H7 (cell line): ENCODE measurements around the gene FOXC1. TPM values are rescaled to one million over a fixed set of nuclear protein-coding genes. Genes with fewer than 3 reads are reported as not detected.

ENCODE experiments used
- DNase-seq: peaks from one replicate; pipeline ENCODE4 v3.0.0; 2012
- H3K27me3 ChIP-seq: 2 replicates; pipeline ENCODE4 v1.6.0; 2011; ENCODE audit warnings: mild to moderate bottlenecking, low read length; ENCODE audit not compliant: control insufficient read depth, insufficient read depth
- H3K36me3 ChIP-seq: replicated peaks from 2 replicates; pipeline ENCODE4 v1.5.1; 2011; ENCODE audit warnings: low read length; ENCODE audit not compliant: control insufficient read depth, insufficient read depth
- H3K4me3 ChIP-seq: 2 replicates; pipeline ENCODE4 v1.5.1; 2011; ENCODE audit warnings: low read depth, mild to moderate bottlenecking, control low read depth, low read length, moderate library complexity; ENCODE audit not compliant: insufficient read depth
- total RNA-seq: library from RNA; depleted of rRNA; stranded (reverse); fragments of >200 nt; shearing (Covaris generic); gene quantifications from 2 replicates; pipeline ENCODE4 v1.2.3, GENCODE V29; 2014; rRNA removed

Gene FOXC1
- total RNA-seq, result 3.7 and 6.8 TPM in 2 replicates

DNA sequence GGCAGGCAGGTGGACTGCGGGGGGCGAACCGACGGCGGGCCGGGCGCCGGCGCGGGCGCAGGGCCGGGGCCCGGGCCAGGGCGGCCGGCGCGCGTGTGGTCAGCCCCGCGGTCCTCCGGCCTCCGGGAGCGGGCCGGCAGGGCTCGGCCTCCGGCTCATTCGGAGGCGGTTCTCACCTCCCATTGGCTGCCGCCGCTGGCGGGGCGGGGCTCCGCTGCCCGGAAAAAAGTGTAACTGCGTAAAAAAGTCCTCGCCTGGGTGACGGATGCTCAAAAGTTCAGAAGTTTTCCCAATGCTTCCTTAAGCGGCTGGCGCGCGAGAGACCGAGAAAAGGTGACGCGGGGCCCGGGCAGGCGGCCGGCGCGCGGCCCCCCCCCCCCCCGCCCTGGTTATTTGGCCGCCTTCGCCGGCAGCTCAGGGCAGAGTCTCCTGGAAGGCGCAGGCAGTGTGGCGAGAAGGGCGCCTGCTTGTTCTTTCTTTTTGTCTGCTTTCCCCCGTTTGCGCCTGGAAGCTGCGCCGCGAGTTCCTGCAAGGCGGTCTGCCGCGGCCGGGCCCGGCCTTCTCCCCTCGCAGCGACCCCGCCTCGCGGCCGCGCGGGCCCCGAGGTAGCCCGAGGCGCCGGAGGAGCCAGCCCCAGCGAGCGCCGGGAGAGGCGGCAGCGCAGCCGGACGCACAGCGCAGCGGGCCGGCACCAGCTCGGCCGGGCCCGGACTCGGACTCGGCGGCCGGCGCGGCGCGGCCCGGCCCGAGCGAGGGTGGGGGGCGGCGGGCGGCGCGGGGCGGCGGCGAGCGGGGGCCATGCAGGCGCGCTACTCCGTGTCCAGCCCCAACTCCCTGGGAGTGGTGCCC lies at the start of gene FOXC1:
Gene FOXC1, plus strand, starts transcription at position 268 of the 849 bp plus-strand sequence. Its CDS starts 531 bp downstream, at position 799.
- H3K36me3 ChIP-seq, result no peaks in the 10 kb centered on the region
- H3K27me3 ChIP-seq, result peaks cover 89% of the 10 kb centered on the region
- peak; percentile 97 for DNase-seq

DNA sequence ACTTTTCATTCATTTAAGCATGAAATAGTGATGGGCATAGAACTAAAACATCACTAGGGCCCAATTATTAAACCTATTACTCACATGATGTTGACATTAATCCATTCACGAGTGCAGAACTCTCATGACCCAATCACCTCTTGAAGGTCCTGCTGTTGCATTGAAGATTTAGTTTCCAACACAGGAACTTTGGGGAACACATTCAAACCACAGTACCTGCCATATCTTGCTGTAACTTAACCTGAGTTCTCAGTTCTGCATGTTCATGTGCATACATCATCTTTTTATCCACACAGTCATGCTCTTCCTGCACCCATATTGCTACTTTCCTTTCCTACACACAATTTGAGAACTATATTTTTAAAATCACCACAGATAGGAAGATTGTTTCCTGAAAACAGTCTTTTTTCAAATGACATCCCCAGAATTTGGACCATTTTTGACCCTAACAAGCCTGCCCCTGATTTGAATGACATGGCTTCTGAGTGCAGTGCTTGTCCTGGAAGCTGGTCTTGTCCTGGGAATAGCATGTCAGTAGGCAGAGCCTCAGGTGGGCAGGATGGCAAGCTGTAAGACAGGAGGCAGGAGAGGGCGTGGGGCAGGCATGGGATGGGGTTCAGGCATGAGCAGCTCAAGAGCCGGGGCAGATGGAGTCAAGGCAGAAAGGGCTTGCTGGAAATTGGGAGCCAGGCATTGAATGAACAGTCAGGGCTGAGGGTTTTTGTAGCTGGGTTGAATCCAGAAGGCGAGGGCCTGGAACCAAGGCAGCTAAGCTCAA lies 49.2 kb upstream of the FOXC1 start:
- no peak for DNase-seq
- H3K4me3 ChIP-seq, result no peak overlapping the region

More for the DNA sequence above, at the start of gene FOXC1:
- peak within 1 kb of the TSS; percentile 54 for H3K4me3 ChIP-seq

DNA sequence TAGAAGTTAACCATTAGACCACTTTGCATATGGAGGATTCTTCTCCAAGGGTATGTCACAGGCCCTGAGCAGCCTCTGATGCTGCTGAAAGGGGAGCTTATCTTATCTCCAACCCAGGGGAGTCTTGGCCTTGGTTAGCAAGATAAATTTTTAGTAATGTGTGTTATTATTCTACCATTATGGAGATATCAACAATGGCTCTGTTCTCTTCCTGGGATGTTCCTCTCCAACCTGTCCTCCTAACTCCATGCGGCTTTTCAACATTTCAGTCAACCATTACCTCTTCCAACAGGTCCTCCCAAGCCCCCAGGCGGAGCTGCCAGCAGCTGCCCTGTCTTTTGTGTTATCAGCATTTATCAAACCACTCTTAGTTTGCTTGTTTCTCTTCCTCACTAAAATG lies 48.4 kb upstream of the FOXC1 start:
- Histone ChIP-seq H3K27me3 (no peaks in the 10 kb centered on the region), H3K4me3 (no peak overlapping the region), H3K36me3 (no peaks in the 10 kb centered on the region)
- no peak for DNase-seq

More for the DNA sequence above, 49.2 kb upstream of the FOXC1 start:
- no peaks in the 10 kb centered on the region for H3K27me3 ChIP-seq
- no peaks in the 10 kb centered on the region for H3K36me3 ChIP-seq

DNA sequence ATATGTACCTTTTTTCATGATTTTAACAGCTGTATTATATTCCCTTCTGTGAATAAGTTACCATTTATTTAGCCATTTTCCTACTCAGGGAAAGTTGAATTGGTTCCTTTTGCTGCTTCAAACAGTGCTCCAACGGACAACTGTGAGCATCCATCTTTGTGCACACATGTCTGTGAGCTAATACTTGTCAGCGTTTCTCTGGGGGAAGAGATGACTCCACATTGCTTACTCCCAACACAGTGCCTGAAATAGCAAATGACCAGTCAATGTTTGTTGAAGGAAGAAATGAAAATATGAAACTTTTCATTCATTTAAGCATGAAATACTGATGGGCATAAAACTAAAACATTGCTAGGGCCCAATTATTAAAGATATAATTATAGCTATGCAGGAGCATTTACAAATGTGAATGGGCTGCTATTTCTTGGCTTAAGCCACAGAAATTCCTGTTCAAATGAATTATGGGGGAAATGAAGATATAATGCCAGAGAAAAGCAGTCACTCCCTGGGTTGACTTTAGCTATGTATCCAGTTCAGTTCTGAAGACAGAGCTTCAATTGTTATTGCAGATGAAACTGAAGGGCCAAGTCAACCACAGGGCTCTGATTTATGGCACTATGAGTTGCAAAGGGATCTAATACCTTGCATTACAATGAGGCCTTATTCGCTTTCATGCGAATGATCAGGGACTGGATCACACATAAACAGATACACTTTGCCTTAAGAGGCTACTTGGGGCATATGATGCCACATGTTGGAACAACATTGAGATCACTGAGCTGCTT lies 47.4 kb upstream of the FOXC1 start:
- no peaks in the 10 kb centered on the region for H3K27me3 ChIP-seq
- DNase-seq, result no peak
- H3K4me3 ChIP-seq, result no peak overlapping the region
- H3K36me3 ChIP-seq, result no peaks in the 10 kb centered on the region

DNA sequence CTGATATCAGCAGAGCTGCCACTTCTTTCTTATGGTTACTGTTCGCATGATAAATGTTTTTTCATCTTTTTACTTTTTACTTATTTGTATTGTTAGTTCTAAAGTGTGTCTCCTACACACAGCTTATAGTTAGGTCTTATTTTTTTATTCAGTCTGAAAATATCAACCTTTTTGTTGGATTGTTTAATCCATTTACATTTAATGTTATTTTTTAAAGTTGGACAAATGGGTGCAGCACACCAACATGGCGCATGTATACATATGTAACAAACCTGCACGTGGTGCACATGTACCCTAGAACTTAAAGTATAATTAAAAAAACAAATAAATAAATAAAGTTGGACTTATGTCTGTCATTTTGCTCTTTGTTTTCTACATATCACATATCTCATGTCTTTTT lies 40.3 kb upstream of the FOXC1 start:
- H3K4me3 ChIP-seq, result no peak overlapping the region
- no peak for DNase-seq
- H3K36me3 ChIP-seq, result no peaks in the 10 kb centered on the region
- no peaks in the 10 kb centered on the region for H3K27me3 ChIP-seq

DNA sequence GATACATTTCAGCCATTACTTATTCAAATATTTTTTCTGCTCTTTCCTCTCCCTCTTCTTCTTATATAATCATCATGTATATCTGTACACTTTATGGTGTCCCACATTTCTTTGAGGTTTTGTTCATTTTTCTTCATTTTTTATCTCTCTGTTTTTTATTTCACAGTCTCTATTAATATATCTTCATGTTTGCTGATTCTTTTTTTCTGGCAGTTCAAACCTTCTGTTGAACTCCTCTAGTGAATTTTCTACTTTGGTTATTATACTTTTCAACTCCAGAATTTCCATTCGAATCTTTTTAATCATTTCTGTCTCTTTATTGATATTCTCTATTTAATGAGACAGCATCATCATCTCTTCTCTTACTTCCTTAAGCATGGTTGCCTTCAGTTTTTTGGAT lies 38.9 kb upstream of the FOXC1 start:
- no peaks in the 10 kb centered on the region for H3K36me3 ChIP-seq
- no peak overlapping the region for H3K4me3 ChIP-seq
- no peaks in the 10 kb centered on the region for H3K27me3 ChIP-seq
- no peak for DNase-seq

DNA sequence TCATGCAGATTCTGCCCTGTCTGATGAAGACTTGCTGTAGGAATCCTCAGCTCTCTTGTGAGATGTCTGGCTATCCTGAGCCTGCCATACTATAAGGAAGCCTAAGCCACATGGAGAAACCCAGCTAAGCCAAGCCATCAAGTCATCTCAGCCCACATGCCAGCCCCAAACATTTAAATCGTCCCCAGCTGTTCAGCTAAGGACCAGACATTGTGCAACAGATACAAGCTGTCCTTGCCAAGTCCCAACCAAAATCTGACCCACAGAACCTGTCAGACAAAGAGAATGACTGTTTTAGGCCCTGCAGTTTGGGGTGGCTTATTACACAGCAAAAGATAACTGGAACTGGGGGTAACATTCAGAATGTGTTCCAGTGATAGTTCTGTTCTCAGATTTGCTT lies 36.8 kb upstream of the FOXC1 start:
- H3K4me3 ChIP-seq, result no peak overlapping the region
- no peaks in the 10 kb centered on the region for H3K27me3 ChIP-seq
- H3K36me3 ChIP-seq, result no peaks in the 10 kb centered on the region
- DNase-seq, result no peak

DNA sequence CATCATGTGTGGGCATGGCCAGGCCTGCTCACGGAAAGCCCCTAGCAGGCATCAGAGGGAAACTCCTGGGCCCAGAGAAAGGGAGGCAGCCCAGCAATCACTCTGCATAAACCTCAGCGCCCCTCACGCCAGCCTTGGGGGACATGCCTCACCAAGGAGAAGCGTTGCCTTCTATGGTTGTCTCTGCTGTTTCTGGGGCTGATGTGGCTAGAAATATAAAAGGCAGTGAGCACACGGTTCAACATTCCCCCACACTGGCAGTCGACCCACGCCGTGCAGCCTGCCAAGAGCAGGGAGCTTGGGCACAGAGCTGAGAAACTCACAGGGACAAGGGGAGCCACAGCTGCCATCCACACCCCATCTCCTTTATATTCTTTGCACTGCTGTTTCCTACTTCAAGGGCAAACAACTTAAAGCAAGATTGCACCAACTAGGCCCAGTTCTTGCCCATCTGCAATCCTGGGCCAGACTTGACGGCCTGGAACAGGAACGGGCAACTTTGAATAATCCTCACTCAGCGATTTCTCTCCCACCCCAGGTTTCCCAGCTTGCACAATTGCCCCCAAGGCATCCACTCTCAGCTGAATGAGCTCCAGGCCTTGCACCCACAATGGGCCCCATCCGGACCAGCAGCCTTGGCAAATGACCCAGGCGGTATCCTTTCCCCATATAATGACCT lies 35.5 kb upstream of the FOXC1 start:
- no peak overlapping the region for H3K4me3 ChIP-seq
- no peaks in the 10 kb centered on the region for H3K27me3 ChIP-seq
- no peak for DNase-seq
- no peaks in the 10 kb centered on the region for H3K36me3 ChIP-seq

DNA sequence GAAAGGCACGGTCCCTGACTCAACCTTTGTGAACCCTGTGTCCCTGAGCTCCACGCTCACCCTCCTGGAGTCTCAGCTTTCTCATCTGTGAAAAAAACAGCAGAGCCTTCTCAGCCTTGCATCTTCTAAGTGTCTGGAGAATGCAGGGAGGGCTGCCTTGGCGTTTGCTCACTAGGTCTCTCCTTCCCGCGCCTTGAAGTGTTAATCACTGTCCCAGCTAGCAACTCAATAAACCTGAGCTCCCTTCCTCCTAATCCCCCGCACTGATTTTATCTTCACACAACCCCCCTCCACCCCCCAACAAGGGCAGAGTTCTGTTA lies 34.9 kb upstream of the FOXC1 start:
- peak; percentile 72 for DNase-seq
- Histone ChIP-seq H3K27me3 (no peaks in the 10 kb centered on the region), H3K36me3 (no peaks in the 10 kb centered on the region), H3K4me3 (no peak overlapping the region)

DNA sequence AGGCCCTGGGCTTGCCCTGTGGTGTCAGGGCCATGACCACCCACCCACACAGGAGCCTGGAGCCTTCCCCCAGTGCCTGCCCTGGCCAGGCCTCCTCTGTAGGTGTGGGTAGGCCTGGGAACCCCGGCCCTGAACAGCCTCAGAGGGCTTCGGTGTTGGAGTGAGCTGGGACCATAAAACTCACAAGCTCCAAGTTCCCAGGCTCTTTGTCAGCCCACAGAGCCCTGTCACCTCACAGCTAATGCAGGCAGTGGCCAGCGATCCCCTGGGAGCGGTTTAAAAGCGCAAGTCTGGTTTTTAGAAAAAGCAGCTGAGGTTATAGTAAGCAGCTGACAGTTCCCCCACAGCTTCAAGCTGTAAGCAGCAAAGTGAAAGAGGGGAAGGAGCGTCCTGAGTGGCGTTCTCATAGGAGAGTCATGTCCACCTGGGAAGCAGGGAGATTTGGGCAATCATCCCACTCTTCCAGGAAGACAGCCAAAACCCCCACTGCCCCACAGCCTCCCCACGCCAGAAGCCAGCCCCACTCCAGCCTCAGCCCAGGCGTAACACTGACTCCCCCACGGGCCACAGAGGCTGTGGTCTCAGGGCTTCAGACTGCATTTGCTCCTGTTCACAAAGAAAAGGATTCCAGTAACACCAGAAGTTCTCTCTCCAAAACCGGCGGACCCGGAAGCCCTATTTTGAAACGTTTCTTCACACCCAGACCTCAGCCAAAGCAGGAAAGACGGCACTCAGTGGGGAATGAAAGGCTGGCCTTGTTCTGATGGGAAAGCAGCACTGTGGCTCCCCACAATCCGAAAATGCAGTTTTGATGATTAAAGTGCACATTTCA lies 34.3 kb upstream of the FOXC1 start:
- Histone ChIP-seq H3K4me3 (no peak overlapping the region), H3K36me3 (no peaks in the 10 kb centered on the region), H3K27me3 (no peaks in the 10 kb centered on the region)
- no peak for DNase-seq

DNA sequence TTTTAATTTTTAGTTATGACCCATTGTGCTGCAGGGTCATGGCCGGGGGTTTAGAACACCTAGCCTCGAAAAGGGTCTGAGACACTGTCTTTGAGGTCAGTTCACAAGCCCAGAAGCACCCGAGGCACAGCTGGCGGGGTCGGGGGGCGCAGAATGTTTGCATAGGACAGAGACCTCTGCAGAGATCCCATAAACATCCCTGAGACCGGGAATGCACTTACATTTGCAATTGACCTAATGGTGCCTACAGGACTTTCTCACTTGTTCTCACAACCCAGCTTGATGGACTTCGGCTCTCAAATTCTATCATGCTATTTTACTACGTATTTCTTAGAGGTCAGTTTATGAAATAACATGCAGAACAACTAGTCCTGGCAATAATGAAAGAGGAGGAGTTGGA lies 33.5 kb upstream of the FOXC1 start:
- no peaks in the 10 kb centered on the region for H3K27me3 ChIP-seq
- DNase-seq, result no peak

DNA sequence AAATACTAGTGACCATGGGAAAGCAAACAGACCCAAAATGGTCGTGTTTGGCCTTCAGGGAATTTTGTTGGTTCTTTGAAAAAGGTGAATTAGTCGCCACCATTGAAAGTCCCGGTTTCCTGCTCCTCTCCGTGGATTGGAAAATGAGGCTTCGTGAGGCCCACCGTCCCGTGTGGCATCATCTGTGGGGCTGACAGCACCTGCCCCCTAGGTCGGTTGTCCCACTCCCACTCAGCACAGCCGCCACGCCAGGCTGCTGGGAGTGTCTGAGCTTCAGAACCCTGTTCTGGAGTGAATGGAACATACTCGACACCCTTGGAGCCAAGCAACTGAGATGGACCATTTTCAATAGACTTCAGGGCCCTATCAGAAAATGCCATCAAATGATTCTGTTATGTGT lies 33.0 kb upstream of the FOXC1 start:
- H3K36me3 ChIP-seq, result no peaks in the 10 kb centered on the region
- no peak for DNase-seq
- no peaks in the 10 kb centered on the region for H3K27me3 ChIP-seq
- H3K4me3 ChIP-seq, result no peak overlapping the region

More for the DNA sequence above, 33.5 kb upstream of the FOXC1 start:
- Histone ChIP-seq H3K36me3 (no peaks in the 10 kb centered on the region), H3K4me3 (no peak overlapping the region)

DNA sequence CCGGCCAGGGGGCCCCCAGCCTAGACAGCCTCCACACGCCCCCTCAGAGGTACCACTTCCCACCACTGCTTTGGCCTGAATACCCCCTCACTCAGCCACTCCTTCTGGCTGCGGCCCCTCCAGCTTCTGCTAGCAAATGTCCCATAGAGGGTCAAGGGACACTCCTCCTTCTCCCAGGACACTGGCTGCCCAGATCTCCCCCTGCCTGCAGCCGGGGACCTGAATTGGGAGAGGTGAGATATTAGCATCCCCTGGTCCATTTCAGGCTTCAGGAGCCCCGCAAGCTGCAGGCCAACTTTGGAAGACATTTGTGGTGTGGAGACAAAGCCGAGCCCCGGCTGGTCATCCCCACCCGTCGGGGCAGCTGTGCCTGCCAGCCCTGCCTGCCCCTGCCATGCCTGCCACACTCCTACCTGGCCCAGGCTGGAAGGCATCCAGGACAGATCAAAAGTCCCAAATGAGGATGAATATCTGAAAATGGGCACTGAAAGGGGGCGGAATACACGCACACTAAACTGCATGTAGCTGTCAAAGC lies 32.5 kb upstream of the FOXC1 start:
- Histone ChIP-seq H3K4me3 (no peak overlapping the region), H3K27me3 (no peaks in the 10 kb centered on the region), H3K36me3 (no peaks in the 10 kb centered on the region)
- no peak for DNase-seq
